Germinal center (tissue), 1 donor: Measurements from ENCODE around the gene RASSF4.
A peak's percentile ranks its signal among the peaks of the same experiment; 100 is the strongest.

Source experiments
- DNase-seq: peaks from one replicate; pipeline ENCODE4 v3.0.0; 2012; ENCODE audit warnings: mixed read lengths, low spot score

Gene RASSF4

DNA sequence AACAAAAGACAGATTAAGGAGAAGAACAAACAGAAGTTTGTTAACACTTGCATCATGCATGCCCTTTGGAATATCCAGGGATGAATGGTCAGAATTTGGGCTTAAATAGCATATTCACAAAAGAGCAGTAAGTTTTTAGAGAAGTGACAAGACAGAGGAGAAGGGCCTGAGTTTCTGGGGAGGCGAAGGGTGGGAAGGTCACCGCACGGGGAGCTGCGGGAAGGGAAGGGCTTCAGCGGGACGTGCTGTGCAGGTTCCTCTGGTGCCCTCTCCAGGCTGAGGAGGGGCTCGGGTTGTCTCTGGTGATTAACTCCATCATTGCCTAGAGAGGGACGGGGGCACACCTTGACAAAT lies 30.7 kb downstream of the RASSF4 start:
- DNase-seq, result no peak

DNA sequence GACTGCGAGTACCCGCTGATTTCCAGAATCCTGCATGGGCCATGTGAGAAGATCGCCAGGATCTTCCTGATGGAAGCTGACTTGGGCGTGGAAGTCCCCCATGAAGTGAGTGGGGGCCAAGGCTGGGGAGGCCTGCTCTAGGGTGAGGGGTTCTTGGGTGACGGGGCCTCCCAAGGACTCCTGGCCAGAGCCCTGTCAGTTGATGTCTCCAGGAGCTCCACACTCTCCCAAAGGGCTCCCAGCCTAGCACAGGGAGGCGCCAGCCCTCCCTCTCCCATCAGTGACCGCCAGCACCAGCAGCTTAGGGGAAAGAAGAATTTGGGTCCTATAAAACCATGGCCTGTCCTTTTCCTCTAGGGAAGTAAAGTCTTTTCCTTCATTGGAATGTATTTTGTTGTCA lies 31.4 kb downstream of the RASSF4 start:
- DNase-seq, result no peak

DNA sequence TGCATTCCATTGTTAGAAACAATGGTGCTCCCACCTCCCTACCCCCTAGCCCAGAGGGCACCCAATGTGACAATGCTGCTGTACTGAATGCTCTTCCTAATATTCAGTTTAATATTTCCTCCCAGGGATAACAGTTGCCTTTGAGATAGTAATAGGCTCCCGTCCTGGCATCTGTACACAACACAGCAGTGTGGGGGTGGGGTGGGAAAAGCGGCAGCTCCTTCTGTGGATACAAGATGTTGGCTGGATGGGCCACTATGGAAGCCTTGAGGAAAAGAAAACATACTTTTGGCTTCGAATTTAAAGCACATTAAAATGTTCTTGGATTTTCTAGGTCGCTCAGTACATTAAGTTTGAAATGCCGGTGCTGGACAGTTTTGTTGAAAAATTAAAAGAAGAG lies 32.0 kb downstream of the RASSF4 start:
- DNase-seq, result no peak

DNA sequence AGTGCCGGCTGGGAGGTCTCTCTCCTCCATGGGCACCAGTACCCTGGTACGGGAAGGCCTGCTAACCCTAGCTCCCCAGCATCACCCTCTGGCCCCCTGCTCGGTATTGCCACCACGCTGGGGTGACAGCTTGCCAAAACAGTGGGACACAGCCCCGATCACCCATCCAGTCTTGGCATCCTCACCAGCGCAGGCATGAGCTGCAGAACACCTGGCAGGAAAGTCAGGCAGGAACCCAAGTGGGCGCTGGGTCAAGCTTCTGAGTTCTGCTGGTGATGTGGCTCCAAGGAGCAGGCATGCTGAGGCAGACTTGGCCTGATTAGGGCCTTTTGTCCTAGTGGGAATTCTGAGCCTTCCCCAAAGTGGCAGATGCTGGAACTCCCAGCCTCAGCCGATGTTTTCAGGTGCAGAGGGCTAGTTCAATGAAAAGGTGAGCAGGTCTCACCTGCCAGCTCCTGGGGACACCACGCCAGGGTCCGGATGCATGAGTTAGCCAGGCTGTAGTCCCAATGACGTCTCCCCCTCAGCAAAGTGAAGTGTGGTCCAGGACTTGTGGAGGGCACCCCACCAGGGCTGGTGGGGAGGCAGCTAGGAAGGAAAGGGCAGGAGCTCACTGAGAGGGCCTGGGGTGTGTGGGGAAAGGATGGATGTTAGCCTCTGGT lies 32.6 kb downstream of the RASSF4 start:
- DNase-seq, result no peak

DNA sequence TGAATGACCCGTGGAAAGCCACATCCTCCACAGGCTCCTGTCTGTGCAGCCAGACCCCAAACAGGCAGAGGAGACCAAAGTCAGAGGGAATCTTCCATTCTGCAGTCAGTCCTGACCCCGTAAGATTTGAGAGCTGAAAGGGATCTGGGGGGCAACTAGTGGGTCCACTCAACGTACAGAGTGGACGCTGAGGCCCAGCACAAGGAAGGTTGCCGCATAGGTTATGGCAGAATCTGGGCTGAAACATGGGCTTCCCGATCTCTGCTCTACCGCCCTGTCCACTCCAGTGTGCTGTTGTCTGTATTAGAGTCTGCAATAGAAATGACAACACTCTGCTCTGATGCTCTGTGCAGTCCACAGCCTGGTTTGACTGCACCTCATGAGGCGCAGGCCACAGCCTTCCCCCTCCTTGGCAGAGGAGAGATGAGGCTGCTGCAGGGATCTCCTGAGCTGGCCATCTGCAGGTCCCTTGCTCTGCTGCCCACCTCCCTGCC lies 33.2 kb downstream of the RASSF4 start:
- DNase-seq, result no peak

DNA sequence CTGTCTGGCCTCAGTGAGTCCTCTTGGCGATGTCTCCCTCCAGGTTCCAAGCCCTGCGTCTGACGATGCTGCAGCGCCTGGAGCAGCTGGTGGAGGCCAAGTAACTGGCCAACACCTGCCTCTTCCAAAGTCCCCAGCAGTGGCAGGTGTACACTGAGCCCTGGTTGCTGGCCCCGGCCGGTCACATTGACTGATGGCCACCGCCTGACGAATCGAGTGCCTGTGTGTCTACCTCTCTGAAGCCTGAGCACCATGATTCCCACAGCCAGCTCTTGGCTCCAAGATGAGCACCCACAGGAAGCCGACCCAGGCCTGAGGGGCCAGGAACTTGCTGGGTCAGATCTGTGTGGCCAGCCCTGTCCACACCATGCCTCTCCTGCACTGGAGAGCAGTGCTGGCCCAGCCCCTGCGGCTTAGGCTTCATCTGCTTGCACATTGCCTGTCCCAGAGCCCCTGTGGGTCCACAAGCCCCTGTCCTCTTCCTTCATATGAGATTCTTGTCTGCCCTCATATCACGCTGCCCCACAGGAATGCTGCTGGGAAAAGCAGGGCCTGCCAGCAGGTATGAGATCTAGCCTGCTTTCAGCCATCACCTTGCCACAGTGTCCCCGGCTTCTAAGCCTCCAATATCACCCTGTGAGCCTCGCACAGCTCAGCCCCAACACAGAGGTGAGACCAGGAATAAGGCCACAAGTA lies 33.8 kb downstream of the RASSF4 start:
- no peak for DNase-seq

DNA sequence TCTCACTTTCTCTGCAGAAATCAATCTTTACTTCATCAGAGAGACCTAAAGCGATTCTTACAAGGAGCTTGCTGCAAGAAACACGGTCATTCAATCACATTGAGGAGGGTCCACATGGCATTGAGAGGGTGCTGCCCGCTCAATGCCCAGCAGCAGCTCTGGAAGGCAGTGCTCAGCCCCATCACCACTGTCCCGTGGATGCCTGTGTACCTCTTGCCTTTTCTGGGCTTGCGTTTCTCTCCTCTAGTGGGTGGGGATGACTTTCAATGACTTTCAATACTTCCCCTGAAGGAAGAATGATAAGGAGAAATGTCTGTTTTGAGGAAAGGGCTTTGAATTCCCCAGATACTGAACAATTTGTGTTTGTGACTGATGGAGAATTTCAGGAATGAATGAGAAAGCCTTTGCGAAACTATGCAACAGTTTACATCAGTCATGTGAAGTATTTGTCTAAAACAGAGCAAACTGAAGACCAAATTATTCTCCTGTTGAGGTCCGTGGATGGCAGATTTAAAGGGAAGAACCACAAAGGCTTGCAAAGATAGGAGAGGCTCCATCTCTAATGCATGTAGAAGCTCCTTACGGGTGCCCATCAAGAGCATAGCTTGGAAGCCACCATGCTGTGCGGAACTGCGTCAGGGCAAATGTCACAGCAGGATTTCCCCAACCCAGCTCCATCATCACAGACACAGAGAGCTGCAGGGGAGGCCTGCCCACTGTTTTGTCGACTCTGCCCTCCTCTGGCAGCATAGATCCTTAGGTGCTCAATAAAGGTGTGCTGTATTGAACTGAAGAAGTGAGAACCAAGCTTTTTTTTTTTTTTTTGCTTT lies 34.5 kb downstream of the RASSF4 start:
- no peak for DNase-seq

DNA sequence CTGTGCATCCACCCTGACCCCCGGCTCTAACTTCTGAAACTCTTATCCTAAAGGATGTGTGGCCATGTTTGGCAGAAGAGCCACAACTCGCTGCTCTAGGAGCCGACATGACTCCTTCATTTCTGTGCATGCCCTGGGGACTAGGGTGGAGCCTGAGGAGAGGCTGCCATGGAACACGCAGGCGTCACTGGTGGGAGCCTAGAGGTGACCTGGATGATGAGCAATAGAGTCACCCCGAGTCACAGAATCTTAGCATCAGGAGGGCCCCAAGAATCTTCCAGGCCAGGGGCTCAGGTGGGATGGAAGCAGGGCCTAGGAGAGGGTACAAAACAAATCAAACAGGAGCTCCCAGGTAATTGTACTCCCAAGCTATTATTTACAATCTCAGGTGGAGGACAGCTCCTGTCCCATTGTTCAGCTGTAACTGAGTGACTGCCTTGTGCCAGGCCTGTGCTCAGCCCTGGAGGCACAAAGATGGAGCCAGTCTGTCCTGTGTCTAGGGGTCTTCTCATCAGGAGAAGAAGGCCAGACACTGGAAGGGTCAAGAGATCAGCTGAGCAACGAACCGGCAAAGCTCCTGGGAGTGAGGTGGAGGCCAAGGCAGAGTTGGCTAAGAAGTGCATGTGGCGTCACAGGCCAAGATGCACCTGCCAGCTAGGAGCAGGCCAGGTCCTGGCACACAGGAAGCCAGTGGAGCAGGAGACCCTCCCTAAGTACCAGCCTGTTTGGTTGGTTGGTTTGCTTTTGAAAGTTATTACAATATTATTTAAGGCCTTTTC lies 35.3 kb downstream of the RASSF4 start:
- no peak for DNase-seq

DNA sequence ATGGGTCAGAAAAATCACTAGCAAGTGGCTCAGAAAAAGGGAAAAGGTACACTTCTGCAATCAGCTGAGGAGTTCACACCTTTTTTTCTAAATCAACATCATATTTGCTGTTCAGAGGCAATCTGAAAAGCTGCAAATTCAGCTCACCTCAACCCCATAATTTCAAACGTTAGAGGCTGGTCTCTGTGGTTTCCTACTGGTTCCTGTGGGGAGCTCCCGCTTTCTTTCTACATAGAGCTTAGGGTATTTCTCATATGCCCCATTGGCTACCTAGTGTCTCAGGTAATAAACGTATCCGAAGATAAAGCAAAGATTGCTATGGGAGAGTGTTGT lies 35.9 kb downstream of the RASSF4 start:
- DNase-seq, result no peak

DNA sequence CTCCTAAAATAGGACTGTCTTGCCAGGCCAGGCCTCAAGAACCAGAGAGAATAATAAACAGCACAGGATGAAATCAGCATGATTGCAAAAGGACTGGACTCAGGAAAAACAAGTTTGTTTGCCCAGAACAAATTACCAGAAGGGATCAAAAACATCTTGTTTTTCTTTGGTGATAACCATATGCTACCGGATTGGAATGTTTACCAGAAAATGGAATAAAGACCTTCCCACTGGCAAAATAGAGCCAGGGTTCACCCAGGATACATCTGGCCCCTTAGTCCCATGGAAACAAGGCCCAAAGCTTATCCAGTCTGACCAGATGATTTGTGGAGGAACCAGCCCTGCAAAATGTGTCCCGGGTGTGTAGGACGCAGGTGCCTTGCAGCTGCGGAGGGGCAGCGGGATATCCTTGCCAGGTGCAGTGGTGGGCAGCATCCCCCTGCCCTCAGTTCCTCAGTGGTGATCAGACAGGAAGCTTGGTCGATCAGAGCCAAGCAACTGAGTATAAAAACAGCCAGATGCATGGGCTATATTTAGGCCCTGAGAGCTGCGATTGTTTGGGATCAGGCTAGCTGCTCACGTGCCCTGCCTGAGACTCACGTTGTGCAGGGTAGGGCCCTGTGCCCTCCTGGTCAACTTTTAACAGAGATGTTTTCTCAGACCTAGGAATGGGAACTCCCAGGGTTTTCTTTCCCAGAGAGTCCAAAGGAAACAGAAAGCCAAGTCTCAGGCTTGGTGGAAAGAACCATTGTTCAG lies 36.5 kb downstream of the RASSF4 start:
- DNase-seq, result no peak

DNA sequence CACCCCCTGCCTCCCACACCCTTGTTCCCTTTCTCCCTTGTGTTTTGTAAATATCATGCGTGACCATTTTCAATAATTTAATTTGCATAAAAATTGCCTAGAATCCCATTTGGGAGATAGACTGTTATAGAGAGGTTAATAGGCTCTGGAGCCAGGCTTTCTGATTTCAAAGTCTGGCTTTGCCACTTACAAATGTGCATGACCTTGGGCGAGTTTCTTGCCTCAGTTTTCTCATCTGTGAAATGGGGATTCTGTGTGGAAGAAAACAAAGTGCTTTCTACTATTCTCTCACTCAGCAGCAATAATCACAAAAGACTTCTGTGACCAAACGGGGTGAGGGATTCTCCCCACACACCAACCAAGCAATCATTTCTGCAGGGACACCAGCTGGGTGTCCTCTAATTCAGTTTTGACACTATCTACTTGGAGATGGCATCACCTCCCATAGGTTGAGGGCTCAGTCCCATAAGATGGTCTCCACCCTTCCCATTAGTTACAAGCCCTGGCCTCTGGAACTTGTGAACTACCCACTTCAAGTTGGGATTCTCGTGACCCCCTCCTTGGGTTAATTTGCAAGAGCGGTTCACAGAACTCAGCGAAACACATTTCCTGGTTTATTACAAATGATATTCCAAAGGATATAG lies 37.6 kb downstream of the RASSF4 start:
- DNase-seq, result no peak

DNA sequence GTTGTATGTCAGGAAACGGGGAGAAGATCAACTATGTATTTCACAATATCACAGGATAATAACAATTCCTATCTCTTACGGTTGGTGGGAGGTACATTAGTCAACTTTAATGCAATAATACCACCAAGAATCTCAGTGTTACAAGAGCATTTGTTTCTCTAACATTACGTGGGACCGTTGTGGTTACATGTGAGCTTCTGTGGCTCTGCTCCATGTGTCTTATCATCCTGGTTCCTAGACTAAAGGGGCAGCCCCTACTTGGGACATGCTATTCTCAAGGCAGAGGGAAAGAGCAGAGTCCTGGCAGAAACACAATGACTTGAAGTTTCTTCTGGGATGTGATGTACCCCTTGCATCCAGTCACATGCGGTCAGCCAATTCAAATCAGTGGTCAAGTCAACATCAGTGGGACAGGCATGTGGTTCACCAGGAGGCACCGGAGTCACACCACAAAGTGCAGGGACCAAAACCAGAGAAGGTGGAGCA lies 38.6 kb downstream of the RASSF4 start:
- DNase-seq, result no peak

DNA sequence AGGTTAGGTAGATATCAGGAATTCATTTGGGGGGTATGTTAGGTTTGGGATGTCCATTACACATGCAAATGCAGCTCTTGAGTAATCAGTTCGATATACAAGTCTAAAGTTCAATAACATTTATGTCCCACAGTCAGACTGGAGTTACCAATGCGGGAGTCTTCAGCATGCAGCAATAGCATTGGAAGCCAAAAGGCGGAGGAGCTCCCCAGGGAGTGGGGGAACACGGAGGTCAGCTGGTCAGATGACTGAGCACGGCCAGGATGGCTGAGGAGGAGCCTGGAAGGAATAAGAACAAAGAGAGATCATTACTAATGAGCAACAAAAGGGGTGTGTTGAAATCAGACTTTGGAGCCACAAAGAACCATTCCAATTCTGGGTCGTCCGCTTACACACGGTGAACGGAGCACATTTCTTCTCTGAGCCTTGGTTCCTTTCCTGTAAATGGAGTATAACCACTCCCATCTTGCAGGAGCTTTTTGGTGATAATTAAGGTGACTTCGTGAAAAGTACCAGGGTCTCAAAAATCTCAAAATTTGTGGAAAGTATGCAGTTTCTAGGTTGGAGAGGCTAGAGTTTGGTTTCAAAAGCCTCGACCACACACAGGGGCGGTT lies 40.6 kb downstream of the RASSF4 start:
- DNase-seq, result no peak

DNA sequence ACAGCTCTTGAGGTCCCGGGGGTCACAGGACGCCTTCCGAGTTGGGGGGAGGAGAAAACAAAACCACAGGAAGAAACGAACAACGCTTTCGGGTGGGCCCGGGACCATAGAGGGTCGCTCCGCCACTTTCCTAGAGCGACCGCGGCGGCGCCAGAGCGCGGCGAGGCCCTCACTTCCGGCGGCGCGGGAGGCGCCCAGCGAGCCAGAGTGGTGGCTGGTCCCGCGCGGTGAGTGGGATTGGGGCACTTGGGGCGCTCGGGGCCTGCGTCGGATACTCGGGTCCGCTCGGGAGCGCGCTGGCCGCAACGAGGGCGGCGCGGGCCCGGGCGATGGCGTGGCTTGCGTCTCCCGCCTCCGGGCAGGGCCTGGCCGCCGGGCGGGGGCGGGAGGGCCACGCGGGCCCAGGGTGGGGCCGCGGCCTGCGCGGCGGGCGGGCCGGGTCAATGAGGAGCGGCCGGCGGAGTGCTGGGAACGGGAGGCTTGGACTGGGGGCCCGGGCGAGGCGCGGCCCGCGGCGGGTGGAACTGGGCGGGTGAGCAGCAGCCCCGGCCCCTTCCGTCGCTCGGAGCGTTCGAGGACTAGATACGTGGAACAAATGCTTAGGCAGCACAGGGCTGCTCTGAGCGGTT lies 41.3 kb downstream of the RASSF4 start, which contains the start of gene ZNF22:
ZNF22 (plus strand) TSS at position 172 of the 629 bp plus-strand sequence. CDS start 2,446 bp downstream, outside the sequence.
- peak; percentile 78 for DNase-seq

DNA sequence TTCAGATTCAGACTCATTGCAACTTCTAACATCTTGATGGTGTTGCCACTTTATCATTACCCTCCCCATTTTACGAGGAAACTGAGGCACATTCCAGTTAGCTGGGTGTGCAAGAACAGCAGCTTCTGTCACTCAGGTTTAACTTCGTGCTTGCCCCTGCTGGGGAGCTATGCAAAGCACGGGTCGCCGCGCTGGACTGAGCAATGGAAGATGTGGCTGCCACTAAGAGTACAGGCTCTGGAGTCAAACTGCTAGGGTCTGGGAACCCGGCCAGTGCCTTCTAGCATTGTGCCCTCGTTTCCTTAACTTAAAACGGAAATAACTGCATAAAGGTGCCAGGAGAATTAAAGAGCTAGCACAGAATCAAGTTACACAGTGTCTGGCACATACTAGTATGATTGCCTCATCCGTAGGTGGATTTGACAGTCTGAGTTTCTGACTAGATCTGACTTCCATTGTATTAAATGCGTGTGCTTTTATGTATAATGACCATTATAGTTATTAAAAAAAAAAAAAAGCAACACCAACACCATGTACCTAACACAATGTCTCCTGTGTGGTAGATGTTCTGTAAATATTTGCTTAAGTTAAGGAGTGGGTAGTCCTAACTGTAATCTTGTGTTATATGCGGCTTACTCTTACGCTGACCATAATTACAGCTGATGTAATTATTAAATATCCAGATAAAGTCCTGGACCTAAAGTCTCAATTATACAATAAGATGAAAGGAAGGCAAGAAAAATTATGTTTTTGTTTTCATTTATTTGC lies 42.0 kb downstream of the RASSF4 start:
- peak; percentile 58 for DNase-seq

DNA sequence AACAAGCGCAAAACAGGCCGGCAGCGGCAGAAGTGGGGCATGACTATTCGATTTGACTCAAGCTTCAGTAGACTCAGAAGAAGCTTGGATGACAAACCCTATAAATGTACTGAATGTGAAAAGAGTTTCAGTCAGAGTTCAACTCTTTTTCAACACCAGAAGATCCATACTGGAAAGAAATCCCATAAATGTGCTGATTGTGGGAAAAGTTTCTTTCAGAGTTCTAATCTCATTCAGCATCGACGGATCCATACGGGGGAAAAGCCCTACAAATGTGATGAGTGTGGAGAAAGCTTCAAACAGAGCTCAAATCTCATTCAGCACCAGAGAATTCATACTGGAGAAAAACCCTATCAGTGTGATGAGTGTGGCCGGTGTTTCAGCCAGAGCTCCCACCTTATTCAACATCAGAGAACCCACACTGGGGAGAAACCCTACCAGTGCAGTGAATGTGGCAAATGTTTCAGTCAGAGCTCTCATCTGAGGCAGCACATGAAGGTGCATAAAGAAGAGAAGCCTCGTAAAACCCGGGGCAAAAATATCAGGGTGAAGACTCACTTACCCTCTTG lies 43.9 kb downstream of the RASSF4 start:
- DNase-seq, result no peak

DNA sequence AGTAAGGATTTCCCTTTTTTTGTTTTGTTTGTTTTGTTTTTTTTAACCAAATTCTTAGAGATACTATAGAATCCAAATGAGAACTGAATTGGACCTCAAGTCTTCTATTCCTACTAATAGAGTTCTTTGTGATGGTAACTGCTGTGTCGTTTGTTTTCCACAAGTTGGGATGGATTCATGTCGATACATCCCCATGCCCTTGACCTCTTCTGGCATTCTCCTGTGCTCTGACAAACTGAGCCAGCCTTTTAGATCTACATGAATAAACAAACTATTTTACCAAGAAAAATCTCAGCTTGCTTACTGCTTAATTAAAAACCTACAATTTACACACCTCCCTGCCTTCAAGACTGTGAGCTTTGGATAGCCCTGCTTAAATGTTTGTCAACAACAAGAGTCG lies 45.1 kb downstream of the RASSF4 start:
- no peak for DNase-seq

DNA sequence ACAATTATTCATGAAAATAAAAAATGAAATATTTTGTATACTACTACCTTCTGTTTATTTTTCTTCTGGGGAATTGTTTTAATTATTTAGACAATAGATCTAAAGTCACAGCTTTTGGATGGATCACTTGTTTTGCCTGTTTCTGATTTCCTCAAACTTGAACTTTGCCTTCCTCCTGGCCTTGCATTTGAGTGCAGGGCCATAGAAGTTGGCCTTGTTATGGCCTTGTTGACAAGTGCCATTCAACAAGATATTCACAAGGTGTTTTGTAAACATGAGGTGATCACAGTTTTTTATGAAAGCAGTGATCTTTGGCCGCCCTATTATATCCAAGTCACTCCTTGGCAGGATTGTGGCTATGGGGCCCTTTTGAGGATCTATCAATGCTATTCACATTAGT lies 45.7 kb downstream of the RASSF4 start:
- no peak for DNase-seq
